Activated CD8-positive, alpha-beta memory T cell treated with anti-CD3 and anti-CD28 coated beads, Interleukin-2, amount 50 U/mL, for 24 hours (primary cell): ENCODE measurements around the gene PCDHA2.
"Not testable (repeated sequence)": the region's sequence is repeated elsewhere in the genome, so short reads cannot be mapped to it uniquely, and the experiment has no call there.

ENCODE experiments used
- DNase-seq: peaks from one replicate; pipeline ENCODE4 v3.0.0-alpha.2; 2020; ENCODE audit errors: extremely low read depth

PCDHA2 gene

GRCh38 chr5:140821375-140822280 lies 27.0 kb downstream of the PCDHA2 start, which contains the start of gene PCDHA5:
Gene PCDHA5 (plus strand): TSS chr5:140821613.
- no peak for DNase-seq

DNA sequence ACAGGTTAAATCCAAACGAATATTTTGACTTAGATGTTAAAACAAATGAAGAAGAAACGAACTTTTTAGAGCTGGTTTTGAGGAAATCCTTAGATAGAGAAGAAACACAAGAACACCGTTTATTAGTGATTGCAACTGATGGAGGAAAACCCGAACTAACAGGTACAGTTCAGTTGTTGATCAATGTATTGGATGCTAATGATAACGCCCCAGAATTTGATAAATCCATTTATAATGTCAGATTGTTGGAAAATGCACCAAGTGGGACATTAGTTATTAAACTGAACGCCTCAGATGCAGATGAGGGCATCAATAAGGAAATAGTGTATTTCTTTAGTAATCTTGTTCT lies 27.6 kb downstream of the PCDHA2 start:
- DNase-seq: no peak

DNA sequence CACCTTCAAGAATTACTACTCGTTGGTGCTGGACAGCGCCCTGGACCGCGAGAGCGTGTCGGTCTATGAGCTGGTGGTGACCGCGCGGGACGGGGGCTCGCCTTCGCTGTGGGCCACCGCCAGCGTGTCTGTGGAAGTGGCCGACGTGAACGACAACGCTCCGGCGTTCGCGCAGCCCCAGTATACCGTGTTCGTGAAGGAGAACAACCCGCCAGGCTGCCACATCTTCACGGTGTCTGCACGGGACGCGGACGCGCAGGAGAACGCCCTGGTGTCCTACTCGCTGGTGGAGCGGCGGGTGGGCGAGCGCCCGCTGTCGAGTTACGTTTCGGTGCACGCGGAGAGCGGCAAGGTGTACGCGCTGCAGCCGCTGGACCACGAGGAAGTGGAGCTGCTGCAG lies 28.3 kb downstream of the PCDHA2 start:
- not testable (repeated sequence) for DNase-seq

GRCh38 chr5:140823475-140823874 lies 28.8 kb downstream of the PCDHA2 start:
- DNase-seq: no peak

DNA sequence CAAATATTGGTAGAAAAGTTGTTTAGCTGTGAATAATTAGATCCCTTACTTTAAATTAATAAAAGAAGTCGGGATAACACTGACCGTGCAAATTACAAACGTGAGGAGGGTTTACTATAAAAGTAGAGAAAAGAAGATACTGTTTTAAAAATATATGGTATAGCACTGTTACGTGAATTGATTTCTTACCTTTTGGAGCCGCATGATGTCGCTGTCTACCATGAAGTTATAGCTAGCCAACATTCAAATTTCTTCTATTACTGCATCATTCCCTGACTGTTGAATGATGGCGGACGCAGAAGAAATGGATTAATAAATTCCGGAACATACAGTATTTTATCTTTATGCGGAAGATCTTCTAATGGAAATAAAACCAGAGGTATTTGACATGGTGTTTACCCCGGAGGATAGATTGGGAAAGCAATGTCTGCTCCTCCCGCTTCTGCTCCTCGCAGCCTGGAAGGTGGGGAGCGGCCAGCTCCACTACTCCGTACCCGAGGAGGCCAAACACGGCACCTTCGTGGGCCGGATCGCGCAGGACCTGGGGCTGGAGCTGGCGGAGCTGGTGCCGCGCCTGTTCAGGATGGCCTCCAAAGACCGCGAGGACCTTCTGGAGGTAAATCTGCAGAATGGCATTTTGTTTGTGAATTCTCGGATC lies 33.2 kb downstream of the PCDHA2 start, which contains the start of gene PCDHA6:
PCDHA6 (plus strand) TSS at position 257 of the 658 bp plus-strand sequence; CDS start at position 389, 132 bp downstream.
- DNase-seq: no peak

- no peak for DNase-seq
Measured at GRCh38 chr5:140828362-140828737, 33.7 kb downstream of the PCDHA2 start.

DNA sequence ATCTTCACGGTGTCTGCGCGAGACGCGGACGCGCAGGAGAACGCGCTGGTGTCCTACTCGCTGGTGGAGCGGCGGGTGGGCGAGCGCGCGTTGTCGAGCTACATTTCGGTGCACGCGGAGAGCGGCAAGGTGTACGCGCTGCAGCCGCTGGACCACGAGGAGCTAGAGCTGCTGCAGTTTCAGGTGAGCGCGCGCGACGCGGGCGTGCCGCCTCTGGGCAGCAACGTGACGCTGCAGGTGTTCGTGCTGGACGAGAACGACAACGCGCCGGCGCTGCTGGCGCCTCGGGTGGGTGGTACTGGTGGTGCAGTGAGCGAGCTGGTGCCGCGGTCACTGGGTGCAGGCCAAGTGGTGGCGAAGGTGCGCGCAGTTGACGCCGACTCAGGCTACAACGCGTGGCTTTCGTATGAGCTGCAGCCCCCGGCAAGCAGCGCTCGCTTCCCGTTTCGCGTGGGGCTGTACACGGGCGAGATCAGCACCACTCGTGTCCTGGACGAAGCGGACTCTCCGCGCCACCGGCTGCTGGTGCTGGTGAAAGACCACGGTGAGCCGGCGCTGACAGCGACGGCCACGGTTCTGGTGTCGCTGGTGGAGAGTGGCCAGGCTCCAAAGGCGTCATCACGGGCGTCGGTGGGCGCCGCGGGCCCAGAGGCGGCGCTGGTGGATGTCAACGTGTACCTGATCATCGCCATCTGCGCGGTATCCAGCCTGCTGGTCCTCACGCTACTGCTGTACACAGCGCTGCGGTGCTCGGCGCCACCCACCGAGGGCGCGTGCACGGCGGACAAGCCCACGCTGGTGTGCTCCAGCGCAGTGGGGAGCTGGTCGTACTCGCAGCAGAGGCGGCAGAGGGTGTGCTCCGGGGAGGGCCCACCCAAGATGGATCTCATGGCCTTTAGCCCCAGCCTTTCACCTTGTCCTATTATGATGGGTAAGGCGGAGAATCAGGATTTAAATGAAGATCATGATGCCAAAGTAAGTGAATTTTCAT lies 35.2 kb downstream of the PCDHA2 start:
- DNase-seq: not testable (repeated sequence)

DNA sequence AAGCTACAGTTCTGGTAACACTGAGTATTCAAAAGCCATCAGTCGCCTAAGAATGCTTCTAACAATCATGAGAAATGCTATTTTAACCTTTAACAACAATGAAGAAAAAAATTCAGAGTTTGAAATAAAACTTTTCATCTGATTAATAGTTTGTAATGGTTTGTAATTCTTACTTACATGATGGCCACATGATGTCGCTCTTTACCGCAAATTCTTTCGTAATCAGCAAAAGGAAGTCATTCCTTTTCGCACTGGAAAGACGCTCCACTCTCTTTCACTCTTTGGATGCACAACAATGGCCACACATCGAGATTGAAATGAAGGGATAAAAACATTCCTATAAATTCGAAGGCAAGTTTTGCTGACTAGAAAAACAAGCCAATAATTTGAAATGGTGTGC lies 39.3 kb downstream of the PCDHA2 start, which contains the start of gene PCDHA7:
PCDHA7 (plus strand) TSS at position 277 of the 400 bp plus-strand sequence; CDS start at position 392, 115 bp downstream.
- DNase-seq: no peak

GRCh38 chr5:140834439-140835008 lies 39.9 kb downstream of the PCDHA2 start:
- not testable (repeated sequence) for DNase-seq

GRCh38 chr5:140835622-140836510 lies 41.2 kb downstream of the PCDHA2 start:
- DNase-seq: no peak

DNA sequence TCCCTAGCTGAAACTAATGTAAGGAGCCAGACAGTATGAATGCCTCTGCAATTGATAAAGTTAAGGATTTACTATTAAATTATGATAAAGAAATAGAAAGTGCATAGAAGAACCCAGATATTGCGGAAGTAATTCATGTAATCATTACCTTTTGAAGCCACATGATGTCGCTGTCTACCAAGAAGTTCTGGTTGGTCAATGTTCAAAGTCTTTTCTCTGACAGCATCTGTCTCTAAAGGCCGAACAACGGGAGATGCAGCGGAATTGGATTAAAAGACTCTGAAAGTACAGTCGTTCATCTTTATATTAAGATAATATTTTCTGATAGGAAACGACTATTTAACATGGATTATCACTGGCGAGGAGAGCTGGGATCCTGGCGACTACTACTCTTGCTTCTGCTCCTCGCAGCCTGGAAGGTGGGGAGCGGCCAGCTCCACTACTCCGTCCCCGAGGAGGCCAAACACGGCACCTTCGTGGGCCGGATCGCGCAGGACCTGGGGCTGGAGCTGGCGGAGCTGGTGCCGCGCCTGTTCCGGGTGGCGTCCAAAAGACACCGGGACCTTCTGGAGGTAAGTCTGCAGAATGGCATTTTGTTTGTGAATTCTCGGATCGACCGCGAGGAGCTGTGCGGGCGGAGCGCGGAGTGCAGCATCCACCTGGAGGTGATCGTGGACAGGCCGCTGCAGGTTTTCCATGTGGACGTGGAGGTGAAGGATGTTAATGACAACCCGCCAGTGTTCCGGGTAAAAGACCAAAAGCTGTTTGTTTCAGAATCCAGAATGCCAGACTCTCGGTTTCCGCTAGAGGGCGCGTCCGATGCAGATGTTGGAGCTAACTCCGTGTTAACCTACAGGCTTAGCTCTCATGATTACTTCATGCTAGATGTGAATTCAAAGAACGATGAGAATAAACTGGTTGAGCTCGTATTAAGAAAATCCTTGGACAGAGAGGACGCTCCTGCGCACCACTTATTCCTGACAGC lies 46.6 kb downstream of the PCDHA2 start, which contains the start of gene PCDHA8:
PCDHA8 (plus strand) TSS at position 210 of the 985 bp plus-strand sequence; CDS start at position 345, 135 bp downstream.
- DNase-seq: no peak

- no peak for DNase-seq
Measured at GRCh38 chr5:140842798-140843733, 48.4 kb downstream of the PCDHA2 start.
